ENCODE data around the gene MED7.

Gene MED7

GRCh38 chr5:157165668-157166067 lies 23.0 kb upstream of the MED7 start:
- H3K79me2 ChIP-seq (ENCODE audit: insufficient read depth, low read depth), result no peaks in the 10 kb centered on the region
- no peak for TF ChIP-seq CTCF (conservative IDR thresholded peaks at IDR 0.05; ENCODE audit: low read depth, low read length)
- H3K9ac ChIP-seq, result no peak overlapping the region
- no peaks in the 10 kb centered on the region for H4K20me1 ChIP-seq (ENCODE audit: insufficient read depth)
- H3K36me3 ChIP-seq (ENCODE audit: insufficient read depth), result no peaks in the 10 kb centered on the region
- no peaks in the 10 kb centered on the region for H3K4me1 ChIP-seq (ENCODE audit: low read depth, poor library complexity, severe bottlenecking)
- H3K4me2 ChIP-seq, result no peak overlapping the region
- no peaks in the 10 kb centered on the region for H3K27me3 ChIP-seq (ENCODE audit: insufficient read depth, low read depth)
- H3K4me3 ChIP-seq (IDR thresholded peaks at IDR 0.05; ENCODE audit: insufficient read depth, low read depth, low read length), result no peak overlapping the region
- no peak overlapping the region for H2AFZ ChIP-seq (ENCODE audit: low read depth)
- no peak overlapping the region for H3K27ac ChIP-seq

- Histone ChIP-seq H3K9ac (no peak overlapping the region), H3K4me1 (ENCODE audit: low read depth, poor library complexity, severe bottlenecking) (no peaks in the 10 kb centered on the region), H4K20me1 (ENCODE audit: insufficient read depth) (no peaks in the 10 kb centered on the region), H3K36me3 (ENCODE audit: insufficient read depth) (no peaks in the 10 kb centered on the region), H3K27ac (no peak overlapping the region), H3K79me2 (ENCODE audit: insufficient read depth, low read depth) (no peaks in the 10 kb centered on the region), H3K4me2 (no peak overlapping the region), H3K4me3 (IDR thresholded peaks at IDR 0.05; ENCODE audit: insufficient read depth, low read depth, low read length) (no peak overlapping the region), H3K27me3 (ENCODE audit: insufficient read depth, low read depth) (no peaks in the 10 kb centered on the region), H2AFZ (ENCODE audit: low read depth) (no peak overlapping the region)
- TF ChIP-seq CTCF (conservative IDR thresholded peaks at IDR 0.05; ENCODE audit: low read depth, low read length), result no peak
Measured at GRCh38 chr5:157165261-157165660, 22.6 kb upstream of the MED7 start.

GRCh38 chr5:157164521-157164920 lies 21.9 kb upstream of the MED7 start:
- H3K36me3 ChIP-seq (ENCODE audit: insufficient read depth), result no peaks in the 10 kb centered on the region
- H3K4me2 ChIP-seq, result no peak overlapping the region
- H3K79me2 ChIP-seq (ENCODE audit: insufficient read depth, low read depth), result no peaks in the 10 kb centered on the region
- no peak overlapping the region for H3K9ac ChIP-seq
- H4K20me1 ChIP-seq (ENCODE audit: insufficient read depth), result no peaks in the 10 kb centered on the region
- no peak overlapping the region for H3K27ac ChIP-seq
- no peak for TF ChIP-seq CTCF (conservative IDR thresholded peaks at IDR 0.05; ENCODE audit: low read depth, low read length)
- no peaks in the 10 kb centered on the region for H3K27me3 ChIP-seq (ENCODE audit: insufficient read depth, low read depth)
- H3K4me1 ChIP-seq (ENCODE audit: low read depth, poor library complexity, severe bottlenecking), result no peaks in the 10 kb centered on the region
- no peak overlapping the region for H3K4me3 ChIP-seq (IDR thresholded peaks at IDR 0.05; ENCODE audit: insufficient read depth, low read depth, low read length)
- no peak overlapping the region for H2AFZ ChIP-seq (ENCODE audit: low read depth)

- Histone ChIP-seq H2AFZ (ENCODE audit: low read depth) (no peak overlapping the region), H3K79me2 (ENCODE audit: insufficient read depth, low read depth) (no peaks in the 10 kb centered on the region), H4K20me1 (ENCODE audit: insufficient read depth) (no peaks in the 10 kb centered on the region), H3K4me1 (ENCODE audit: low read depth, poor library complexity, severe bottlenecking) (no peaks in the 10 kb centered on the region), H3K9ac (no peak overlapping the region), H3K4me2 (no peak overlapping the region), H3K27ac (no peak overlapping the region), H3K4me3 (IDR thresholded peaks at IDR 0.05; ENCODE audit: insufficient read depth, low read depth, low read length) (no peak overlapping the region), H3K27me3 (ENCODE audit: insufficient read depth, low read depth) (no peaks in the 10 kb centered on the region), H3K36me3 (ENCODE audit: insufficient read depth) (no peaks in the 10 kb centered on the region)
- no peak for TF ChIP-seq CTCF (conservative IDR thresholded peaks at IDR 0.05; ENCODE audit: low read depth, low read length)
Measured at GRCh38 chr5:157162919-157163510, 20.4 kb upstream of the MED7 start.

Measured in KMS-11 (cell line).